NAMALWA (cell line): Measurements from ENCODE around the gene EZR.

Experiments
- DNase-seq: peaks from one replicate; pipeline ENCODE4 v3.0.0-alpha.2; 2015; ENCODE audit warnings: low spot score

The EZR gene

DNA sequence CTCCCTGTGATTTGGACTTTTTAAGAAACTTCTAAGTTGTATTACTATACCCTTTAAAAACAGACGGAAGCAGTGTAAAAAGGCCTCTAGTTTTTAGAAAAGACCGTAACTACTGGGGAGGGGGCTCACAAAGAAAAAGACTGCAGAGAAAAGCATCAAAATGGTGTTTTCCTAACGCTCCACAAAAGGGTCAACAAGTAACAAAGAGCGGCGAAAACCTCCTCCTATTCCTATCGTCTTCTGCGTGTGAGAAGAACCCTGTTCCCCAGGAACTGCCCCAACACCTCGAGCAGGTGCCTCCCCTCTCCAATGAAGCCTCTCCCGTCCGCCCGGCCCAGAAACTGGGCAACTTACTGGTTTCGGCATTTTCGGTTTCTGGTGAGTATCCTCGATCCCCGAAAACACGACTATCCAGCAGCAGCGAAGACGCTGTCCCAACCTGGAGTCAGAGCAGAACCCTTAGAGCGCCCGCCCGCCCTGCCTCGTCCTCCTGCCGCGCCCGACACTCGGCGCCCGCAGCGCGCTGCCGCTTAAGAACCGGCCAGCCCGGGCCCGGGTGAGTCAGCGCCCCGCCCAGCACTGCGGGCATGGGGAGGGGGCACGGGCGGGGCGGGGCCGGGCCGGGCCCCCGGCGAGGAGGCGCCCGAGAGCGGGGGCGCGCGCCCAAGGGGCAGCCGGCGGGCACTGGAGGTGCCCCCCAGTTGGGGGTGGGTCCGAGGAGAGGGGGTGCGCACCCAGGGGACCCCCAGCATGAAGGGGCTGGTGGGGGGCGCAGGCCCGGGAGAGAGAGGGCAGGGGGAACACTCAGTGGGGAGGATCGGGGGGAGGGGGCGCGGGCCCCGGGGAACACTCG is 1.2 kb downstream of the EZR start:
- peak; percentile 83 for DNase-seq

DNA sequence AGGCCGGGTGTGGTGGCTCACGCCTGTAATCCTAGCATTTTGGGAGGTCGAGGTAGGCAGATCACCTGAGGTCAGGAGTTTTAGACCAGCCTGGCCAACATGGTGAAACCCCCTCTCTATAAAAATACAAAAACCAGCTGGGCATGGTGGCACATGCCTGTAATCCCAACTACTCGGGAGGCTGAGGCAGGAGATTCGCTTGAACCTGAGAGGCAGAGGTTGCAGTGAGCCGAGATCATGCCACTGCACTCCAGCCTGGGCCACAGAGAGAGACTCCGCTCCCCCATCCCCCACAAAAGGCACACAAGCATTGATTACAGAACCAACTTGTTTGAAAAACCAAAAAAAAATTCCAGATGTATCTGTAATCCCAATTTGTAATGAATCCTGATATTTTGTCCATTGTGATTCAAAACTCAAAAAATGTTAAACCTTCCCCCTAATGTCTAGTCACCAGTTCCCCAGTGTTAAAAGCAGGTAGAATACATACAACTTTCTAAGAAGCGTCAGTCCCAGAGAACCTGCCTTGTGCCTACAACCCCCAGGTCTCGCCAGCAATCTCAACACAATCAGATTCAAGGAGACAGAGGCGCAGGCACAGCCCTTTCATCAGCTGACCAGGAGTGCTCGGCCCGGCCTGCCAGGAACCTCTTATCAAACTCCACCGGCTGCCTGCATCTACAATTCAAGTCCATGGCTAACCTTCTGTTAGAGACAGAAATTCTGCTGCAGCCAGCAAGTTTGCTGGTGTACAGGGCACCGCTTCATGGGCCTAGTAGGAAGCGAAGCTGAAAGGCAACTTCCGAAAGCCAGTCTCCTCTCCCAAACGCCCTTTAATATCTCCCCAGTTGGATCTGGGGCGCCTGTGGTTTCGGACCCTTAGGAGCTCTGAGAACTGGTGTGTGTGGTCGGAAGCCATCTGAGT is 2.1 kb downstream of the EZR start:
- DNase-seq, result peak; percentile 64

DNA sequence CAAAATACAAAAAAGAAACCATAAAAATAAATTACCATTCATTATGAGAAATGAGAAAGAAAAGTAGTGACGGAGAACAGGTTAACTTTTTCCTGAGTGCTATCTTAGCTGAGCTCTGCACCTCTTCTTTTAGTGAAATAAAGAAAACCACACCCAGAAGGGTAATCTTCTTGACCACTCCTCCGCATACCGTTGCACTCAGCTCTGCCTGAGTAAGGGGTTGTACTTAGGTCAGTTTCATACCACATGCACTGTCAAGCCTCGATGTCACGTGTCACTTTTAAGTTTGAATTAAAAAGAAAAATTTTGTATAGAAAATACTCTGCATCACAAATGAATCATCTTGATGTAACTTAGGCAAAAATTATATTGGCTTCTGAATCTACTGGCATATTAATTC is 2.8 kb downstream of the EZR start:
- peak; percentile 52 for DNase-seq

DNA sequence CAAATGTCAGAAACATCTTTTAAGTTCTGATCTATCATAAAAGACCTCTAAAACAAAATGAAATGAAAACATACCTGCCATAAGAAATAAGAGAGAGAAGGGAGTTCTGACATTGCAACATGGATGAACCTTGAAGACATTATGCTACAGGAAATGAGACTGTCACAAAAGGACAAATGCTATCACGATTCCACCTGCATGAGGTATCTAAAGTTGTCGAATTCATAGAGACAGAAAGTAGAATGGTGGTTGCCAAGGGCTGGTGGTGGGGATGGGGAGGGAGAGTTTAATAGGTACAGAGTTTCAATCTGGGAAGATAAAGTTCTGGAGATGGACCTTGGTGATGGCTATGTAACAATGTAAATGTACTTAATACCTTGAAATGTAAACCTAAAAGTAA is 3.3 kb downstream of the EZR start:
- peak; percentile 50 for DNase-seq

DNA sequence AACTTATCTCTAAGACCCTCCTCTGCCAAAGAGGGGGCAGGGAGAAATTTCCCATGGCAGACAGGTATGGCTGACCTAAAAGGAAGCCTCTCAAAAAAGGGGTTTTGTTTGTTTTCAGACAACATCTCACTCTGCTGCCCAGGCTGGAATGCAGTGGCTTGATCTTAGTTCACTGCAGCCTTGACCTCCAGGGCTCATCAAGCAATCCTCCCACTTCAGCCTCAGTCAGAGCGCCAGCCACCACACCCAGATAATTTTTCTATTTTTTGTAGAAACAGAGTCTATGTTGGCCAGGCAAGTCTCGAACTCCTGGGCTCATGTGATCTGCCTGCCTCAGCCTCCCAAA is 3.8 kb downstream of the EZR start:
- no peak for DNase-seq

DNA sequence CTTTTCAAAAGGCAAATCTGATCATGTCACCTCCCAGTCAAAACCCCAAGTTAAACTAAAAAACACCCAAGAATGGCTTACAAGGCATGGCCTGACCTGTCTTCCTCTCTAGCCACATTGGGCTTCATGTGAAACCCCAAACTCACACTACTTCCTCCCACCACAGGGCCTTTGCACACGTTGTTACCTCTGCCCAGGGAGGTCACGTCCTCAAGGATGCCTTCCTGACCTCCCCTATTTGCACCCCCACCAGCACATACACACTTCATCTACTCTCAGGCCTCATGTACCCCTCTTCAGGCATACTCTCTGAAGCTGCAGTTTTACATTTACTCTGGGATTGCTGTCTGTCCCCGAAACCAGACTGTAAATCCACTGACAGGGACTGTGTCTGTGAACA is 6.1 kb downstream of the EZR start:
- DNase-seq, result peak; percentile 38

DNA sequence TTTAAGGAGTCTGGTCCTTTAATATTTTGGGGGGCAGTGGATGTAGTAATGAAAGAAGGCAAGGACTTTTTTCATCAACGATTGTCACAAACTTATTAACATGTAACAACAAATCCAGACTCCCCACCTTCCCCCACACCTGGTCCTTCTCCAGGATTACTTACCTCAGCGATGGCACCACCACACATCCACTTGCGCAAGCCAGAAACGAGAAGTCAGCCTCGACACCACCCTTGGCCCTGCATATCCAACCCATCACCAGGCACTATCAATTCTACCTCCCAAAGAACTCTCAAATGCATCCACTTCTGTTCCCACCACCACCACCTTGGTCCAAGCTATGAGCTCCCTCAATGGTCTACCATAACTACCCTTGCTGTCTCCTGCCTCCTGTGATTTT is 6.6 kb downstream of the EZR start:
- DNase-seq, result no peak

DNA sequence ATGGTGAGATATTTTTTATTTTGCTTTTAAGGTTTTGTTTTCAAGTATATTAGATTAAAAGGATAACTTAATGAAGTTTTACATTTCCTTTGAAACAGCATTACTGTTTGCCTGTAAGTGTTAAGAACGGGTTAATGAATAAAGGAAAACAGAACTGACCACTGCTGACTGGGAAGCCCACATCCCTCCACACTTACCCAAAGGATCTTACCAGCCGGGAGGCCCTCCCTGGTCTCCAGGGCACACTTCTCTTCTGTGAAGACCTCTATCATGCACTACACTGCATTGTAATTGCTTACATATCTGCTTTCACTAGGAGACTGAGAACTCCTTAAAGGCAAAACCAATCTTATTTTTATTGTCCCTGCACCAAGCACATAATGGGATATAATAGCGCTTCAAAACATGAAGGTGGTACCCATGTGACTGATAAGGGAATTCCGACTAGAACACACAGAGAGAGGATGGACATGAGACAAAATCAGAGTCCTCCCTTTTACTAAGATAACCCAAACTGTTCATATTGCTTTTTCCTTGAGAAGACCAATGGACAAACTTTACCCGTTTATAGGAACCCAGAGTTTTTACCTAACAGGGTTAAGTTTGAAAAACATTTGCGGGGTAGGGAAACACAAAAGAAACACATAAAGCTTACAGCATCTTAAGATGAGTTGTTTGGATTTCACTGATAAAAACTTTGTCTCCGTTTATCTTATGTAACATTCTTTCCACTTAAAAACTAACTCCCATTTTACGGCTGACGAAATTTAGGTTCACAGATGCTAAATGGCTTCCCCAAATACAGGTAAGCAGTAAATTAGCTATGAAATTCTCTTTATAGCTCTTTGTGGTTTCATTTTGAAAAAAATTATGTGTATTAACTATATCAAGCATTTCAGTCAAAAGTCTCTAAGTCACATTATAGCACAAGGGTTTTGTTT is 8.7 kb downstream of the EZR start:
- DNase-seq, result peak; percentile 54

DNA sequence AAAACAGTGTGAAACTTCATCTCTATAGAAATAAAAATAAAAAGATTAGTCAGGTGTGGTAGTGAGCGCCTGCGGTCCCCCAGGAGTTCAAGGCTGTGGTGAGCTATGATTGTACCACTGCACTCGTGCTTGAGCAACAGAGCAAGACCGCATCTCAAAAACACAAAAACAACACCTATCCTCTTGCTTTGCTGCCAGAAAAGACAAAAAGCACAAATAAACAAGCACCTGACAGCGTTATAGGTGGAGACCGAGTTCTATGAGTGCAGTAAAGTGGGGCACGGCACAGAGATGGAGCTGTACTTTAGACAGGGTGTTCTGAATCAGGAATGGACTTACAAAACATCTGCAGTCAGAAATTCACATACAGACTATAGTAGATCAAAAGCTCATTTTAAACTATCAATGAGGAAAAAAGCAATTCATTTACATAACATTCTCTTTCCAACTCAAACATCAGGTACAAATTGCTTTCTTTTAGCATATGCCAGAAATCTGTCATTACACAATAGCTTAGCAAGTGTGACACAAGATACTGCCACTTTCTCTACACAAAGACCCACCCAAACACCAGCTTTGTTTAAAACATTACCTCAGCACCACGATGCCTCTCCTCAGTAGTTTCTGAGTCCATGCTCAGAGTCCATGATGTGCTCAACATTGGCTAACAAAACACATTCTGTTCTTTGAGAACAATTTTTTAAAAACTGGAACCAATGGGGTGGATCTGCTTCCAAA is 10.1 kb downstream of the EZR start:
- DNase-seq, result peak; percentile 95

DNA sequence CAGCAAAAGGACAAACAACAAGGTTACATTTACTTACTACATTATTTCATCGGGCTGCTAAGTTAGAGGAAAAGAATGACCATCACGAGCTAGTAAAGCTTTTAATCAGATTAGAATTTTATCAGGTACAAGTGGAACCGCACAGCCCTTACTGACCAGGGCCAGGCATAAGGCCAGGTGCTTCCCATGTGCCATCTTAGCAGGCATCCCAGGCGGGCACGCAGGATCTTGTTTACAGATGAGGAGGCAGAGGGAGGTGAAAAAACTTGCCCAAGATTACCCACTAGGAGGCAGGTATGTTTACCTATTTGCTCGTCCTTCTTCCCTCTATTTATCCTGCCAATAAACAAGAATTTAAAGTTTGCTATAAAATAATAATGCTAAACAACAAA is 10.7 kb downstream of the EZR start:
- no peak for DNase-seq

DNA sequence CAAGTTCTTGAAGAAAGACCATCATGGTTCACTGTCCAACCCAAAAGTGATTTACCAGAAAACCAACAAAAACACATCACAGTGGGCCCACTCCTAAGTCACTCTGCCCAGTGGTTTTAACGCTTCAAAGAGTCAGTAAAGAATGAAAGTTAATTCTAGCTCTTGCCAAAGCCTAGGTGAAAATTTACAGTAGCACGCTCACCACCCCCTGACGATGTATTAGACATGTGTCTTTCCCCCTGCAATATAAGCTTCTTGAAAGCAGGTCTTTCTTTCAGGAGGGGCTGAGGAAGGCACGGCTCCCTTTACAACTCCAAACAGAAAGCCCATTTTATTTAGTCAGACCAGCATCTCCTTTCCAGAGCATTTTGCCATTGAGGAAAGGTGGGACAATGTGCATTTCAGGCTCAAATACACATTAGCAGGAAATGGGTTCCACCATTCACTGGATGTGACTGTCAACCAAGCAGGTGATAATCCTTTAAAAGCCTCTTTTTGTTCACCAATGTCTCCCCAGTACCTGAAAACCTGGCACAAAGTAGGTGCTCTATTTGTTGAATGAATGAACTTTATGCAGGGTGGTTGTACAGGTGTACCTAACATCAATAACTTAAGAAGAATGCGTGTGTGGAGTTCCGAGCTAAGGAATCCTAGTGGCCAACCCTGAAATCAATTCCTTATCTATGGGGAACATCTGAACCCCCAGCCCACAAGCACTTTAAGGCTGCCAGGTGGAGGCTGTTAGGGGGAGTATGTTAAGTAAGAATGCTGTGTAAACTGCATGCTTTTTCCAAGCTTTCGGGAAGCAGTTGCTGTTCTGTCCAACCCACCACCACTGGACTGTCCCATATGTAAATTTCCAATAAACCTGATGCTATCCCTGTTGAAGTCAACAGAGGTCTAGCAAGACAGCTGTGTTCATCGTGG is 11.4 kb downstream of the EZR start:
- peak; percentile 57 for DNase-seq

DNA sequence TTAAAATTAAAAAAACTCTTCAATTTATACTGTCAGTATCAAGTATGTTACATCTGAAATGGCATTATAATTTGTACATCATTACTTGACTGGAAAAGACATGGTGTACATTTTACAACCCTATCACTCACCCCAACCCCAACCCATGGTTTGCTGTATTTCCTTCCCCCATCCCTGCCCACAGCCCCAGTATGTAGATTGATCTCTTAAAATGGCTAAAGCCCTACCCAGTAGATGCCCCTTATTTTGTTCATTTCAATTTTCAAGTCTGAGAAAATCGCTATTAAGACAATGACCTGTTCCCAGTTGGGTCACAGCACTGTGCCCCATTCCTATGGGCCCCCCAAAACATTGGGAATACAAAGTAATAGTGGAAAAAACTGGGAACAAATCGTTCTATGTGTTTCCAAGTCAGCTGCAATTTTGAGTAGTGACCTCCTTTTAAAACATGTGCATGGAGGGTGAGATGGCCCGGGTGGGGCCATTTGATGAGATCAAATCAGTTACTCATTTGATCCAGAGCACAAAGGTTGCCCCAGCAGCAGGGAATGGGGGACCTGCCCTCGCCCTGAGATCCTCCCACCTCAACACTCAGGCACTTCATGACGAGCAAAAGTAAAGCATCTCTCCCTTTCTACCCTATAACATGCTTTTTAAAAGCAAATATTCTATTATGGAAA is 13.3 kb downstream of the EZR start:
- peak; percentile 41 for DNase-seq

DNA sequence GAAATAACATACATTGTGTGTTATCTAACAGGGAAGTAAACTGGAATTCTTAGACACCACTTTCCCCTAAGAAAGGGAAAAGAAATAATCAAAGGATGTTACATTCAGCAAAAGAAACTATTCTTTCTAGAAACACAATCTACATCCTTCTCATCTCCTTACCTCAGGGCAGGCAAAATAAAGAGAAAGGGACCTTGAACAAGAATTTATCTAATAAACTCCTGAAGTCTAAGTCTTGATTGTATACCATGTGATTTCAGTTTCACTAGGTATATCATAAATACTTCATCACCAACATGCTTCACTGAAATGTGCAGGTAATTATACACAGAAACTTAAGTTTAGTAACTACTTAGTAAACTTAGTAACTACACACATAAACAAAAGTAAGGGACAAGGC is 15.0 kb downstream of the EZR start:
- DNase-seq, result peak; percentile 49

DNA sequence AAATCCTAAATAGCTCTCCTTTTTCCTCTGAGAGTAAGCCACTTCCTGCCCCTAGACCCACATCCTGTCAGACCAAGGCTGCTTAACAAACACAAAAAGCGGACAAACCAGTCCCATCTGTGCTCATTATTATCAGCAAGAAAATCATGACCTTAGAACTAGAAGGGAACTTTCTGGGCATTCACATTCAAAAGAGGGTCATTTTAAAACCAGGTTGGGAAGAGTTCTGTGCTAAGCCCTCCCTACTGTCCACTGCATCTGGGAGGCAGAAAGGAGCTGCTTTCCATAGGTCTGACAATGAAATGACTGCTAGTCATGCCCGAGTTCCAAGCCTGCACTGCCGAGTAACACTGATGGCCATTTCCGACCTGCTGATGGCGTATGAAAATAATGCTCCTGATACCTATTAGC is 15.4 kb downstream of the EZR start:
- peak; percentile 81 for DNase-seq

DNA sequence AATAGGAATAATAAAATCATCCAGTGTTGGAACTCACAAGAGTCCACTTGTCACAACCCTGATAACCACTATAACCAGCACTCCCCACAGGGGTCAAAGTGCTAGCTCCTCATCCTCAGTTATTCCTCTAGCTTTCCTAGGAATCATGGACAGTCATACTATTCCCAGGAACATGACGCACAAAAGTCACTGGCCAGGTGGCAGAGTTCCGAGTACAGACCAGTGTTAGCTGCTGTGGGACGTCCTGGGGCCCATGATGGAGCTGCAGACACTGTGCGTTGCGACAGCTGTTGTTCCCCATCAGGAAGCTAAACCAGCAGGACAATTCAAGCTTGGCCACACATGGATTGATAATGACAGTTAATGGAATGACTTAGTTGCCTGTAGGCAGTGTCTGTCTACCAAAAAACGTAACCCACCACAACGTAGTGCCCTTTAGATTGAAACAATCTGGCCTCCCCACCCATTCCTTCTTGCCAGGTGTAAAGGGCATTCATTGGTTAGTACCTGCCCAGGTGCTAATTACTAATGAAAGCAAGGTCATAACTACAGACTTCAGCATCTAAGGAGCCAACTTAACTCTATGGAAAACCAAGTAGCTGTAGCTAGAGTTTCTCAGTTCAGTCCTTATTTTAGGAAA is 17.4 kb downstream of the EZR start:
- DNase-seq, result no peak

DNA sequence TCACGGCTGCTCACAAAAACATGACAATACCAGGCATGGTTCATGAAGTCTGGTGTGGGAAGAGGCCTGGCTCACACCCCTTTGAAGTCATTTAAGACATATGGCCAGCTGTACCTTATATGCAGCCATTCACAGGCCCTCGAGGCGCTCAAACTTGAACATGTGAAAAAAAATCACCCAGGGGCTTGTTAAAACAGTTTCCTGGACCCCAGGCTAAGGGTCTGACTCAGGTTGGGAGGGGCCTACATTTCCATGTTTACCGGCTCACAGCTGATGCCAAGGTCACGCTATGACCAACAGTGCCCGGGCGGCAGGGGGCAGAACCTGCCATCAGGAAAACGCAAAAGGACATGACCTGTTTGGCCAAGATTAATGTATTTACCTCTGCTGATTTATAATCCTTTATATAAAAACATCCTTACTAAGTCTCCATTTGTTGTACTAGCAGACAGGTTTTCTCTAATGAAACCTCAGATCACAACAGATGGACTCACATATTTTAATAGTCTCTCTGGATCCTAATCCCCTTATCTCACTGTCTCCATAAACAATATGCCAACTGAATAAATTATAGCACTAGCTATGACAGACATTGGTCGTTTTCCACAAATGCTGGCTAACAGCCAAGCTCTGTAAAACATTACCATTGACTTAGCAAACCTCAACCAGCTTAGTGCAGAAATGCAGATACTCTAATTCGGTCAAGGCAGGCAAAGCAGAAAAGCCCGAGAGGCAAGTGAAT is 19.9 kb downstream of the EZR start:
- peak; percentile 54 for DNase-seq

DNA sequence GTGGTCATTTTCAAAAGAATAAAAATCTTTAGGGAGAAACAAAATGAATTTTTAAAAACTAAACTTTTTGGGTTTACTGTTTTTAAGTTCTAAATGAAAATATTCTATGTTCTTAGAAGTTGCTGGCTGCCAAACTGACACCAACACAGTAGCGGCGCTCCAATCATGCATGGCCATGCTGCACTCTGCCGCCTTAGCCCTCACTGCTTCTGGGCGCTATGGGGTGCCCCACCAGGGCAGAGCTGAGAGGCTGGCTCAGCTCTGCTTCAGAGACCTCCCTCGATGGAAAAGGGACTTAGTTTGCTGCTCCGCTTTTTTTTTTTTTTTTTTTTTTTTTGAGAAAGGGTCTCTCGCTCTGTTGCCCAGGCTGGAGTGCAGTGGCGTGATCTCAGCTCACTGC is 20.9 kb downstream of the EZR start:
- peak; percentile 31 for DNase-seq
